Measurements from ENCODE around the gene RRAGB. TPM values are rescaled to one million over a fixed set of nuclear protein-coding genes. Genes with fewer than 3 reads are reported as not detected.
"Not testable (repeated sequence)": the region's sequence is repeated elsewhere in the genome, so short reads cannot be mapped to it uniquely, and the experiment has no call there.

RRAGB gene
- total RNA-seq, 2 experiments from 2014 or later = 9.6 to 11.9 TPM

DNA sequence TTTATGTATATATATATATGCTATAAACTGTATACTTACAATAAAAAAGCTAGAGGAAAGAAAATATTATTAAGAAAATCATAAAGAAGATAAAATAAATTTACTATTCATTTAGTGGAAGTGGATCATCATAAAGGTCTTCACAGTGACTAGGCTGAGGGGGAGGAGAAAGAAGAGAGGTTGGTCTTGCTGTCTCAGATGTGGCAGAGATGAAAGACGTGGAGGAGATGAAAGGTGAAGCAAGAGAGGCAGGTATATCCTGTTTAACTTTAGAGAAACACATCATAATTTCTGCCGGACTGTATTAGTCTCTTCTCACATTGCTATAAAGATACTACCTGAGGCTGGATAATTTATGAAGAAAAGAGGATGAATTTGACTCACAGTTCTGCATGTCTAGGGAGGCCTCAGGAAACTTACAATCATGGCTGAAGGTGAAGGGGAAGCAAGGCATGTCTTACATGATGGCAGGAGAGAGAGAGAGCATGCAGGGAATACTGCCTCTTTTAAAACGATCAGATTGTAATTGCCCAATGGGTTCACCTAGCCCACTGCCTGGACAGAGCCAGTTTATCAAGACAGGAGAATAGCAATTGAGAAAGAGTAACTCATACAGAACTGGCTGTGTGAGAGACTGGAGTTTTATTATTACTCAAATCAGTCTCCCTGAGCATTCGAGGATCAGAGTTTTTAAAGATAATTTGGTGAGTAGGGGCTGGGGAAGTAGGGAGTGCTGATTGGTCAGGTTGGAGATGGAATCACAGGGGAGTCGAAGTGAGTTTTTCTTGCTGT, 22.1 kb upstream of the RRAGB start:
- Histone ChIP-seq H3K9me3 (ENCODE audit: low read length) (no peaks in the 10 kb centered on the region), H3K4me3 (ENCODE audit: low read depth, low read length, poor library complexity, severe bottlenecking) (no peak overlapping the region), H2AFZ (ENCODE audit: low read length) (no peak overlapping the region), H3K79me2 (ENCODE audit: insufficient read depth, low read depth, low read length) (no peaks in the 10 kb centered on the region), H3K4me1 (ENCODE audit: insufficient read depth, low read length, poor library complexity, severe bottlenecking) (no peaks in the 10 kb centered on the region), H3K9me2 (ENCODE audit: insufficient read depth, low read length) (no peaks in the 10 kb centered on the region), H4K20me1 (ENCODE audit: insufficient read depth, low read length) (no peaks in the 10 kb centered on the region), H3K36me3 (ENCODE audit: insufficient read depth, low read length) (no peaks in the 10 kb centered on the region), H3K27ac (ENCODE audit: low read depth, low read length, poor library complexity, severe bottlenecking) (no peak overlapping the region), H3K4me2 (ENCODE audit: low read length) (no peak overlapping the region)
- POLR2A ChIA-PET = no interaction called here
- CTCF ChIA-PET (ENCODE audit: unreplicated experiment) = no interaction called here
- DNase-seq (ENCODE audit: low spot score) = no peak
- TF ChIP-seq EZH2phosphoT487 (IDR thresholded peaks at IDR 0.05; ENCODE audit: borderline replicate concordance, low read depth, low read length) = no peak
- TF ChIP-seq, protein P1, sequence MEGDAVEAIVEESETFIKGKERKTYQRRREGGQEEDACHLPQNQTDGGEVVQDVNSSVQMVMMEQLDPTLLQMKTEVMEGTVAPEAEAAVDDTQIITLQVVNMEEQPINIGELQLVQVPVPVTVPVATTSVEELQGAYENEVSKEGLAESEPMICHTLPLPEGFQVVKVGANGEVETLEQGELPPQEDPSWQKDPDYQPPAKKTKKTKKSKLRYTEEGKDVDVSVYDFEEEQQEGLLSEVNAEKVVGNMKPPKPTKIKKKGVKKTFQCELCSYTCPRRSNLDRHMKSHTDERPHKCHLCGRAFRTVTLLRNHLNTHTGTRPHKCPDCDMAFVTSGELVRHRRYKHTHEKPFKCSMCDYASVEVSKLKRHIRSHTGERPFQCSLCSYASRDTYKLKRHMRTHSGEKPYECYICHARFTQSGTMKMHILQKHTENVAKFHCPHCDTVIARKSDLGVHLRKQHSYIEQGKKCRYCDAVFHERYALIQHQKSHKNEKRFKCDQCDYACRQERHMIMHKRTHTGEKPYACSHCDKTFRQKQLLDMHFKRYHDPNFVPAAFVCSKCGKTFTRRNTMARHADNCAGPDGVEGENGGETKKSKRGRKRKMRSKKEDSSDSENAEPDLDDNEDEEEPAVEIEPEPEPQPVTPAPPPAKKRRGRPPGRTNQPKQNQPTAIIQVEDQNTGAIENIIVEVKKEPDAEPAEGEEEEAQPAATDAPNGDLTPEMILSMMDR (conservative IDR thresholded peaks at IDR 0.05; ENCODE audit: low read length) = no peak
- intact Hi-C loops (cut with micrococcal nuclease; ENCODE audit: unreplicated experiment) = no loop called here
- no TSS peak for BruUV-seq (replicated peaks)

DNA sequence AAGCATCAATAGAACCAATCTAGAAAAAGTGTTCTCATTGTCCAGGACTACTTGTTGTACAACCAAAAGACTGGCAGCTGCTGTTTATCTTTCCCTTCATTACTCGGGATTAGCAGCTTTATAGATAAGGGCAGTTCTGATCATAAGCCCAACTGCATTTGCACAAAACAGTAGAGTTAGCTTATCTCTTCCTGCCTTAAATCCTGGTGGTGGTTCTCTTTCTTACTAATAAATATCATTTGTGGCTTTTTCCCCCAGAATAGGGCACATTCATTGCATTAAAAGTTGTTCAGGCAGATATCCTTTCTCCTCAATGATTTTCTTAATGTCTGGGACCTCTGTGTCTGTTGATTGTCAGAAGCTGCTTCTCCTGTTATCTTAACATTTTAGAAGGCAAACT, 20.2 kb upstream of the RRAGB start:
- H3K27ac ChIP-seq (ENCODE audit: low read depth, low read length, poor library complexity, severe bottlenecking) = no peak overlapping the region
- DNase-seq (ENCODE audit: low spot score) = no peak
- H3K9me3 ChIP-seq (ENCODE audit: low read length) = no peaks in the 10 kb centered on the region
- TF ChIP-seq, protein P1 (conservative IDR thresholded peaks at IDR 0.05; ENCODE audit: low read length) = no peak
- no peak for TF ChIP-seq EZH2phosphoT487 (IDR thresholded peaks at IDR 0.05; ENCODE audit: borderline replicate concordance, low read depth, low read length)
- H3K9me2 ChIP-seq (ENCODE audit: insufficient read depth, low read length) = no peaks in the 10 kb centered on the region
- POLR2A ChIA-PET = interaction anchor here (0.7 kb wide), 1 partner anchor 15 kb away, joined by 3 read pairs; no protein-coding TSS in a partner anchor
- no peak overlapping the region for H3K4me2 ChIP-seq (ENCODE audit: low read length)
- H3K4me3 ChIP-seq (ENCODE audit: low read depth, low read length, poor library complexity, severe bottlenecking) = no peak overlapping the region
- H3K36me3 ChIP-seq (ENCODE audit: insufficient read depth, low read length) = no peaks in the 10 kb centered on the region
- H2AFZ ChIP-seq (ENCODE audit: low read length) = no peak overlapping the region
- no peaks in the 10 kb centered on the region for H3K4me1 ChIP-seq (ENCODE audit: insufficient read depth, low read length, poor library complexity, severe bottlenecking)
- H4K20me1 ChIP-seq (ENCODE audit: insufficient read depth, low read length) = no peaks in the 10 kb centered on the region
- no TSS peak for BruUV-seq (replicated peaks)
- no peaks in the 10 kb centered on the region for H3K79me2 ChIP-seq (ENCODE audit: insufficient read depth, low read depth, low read length)
- CTCF ChIA-PET (ENCODE audit: unreplicated experiment) = no interaction called here
- intact Hi-C loops (cut with micrococcal nuclease; ENCODE audit: unreplicated experiment) = no loop called here

DNA sequence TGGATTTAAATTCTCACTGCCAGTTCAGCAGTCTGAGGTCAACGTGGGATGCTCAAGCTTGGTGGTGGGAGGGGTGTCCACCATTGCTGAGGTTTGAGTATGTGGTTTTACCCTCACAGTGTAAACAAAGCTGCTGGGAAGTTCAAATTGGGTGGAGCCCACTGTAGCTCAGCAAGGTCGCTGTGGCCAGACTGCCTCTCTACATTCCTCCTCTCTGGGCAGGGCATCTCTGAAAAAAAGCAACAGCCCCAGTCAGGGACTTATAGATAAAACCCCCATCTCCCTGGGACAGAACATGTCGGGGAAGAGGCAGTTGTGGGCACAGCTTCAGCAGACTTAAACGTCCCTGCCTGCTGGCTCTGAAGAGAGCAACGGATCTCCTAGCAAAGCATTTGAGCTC, 14.9 kb upstream of the RRAGB start:
- Histone ChIP-seq H3K4me2 (ENCODE audit: low read length) (no peak overlapping the region), H2AFZ (ENCODE audit: low read length) (no peak overlapping the region), H3K4me3 (ENCODE audit: low read depth, low read length, poor library complexity, severe bottlenecking) (no peak overlapping the region), H4K20me1 (ENCODE audit: insufficient read depth, low read length) (no peaks in the 10 kb centered on the region), H3K9me3 (ENCODE audit: low read length) (no peaks in the 10 kb centered on the region), H3K9me2 (ENCODE audit: insufficient read depth, low read length) (no peaks in the 10 kb centered on the region), H3K27ac (ENCODE audit: low read depth, low read length, poor library complexity, severe bottlenecking) (no peak overlapping the region), H3K4me1 (ENCODE audit: insufficient read depth, low read length, poor library complexity, severe bottlenecking) (no peaks in the 10 kb centered on the region), H3K36me3 (ENCODE audit: insufficient read depth, low read length) (no peaks in the 10 kb centered on the region), H3K79me2 (ENCODE audit: insufficient read depth, low read depth, low read length) (no peaks in the 10 kb centered on the region)
- CTCF ChIA-PET (ENCODE audit: unreplicated experiment) = no interaction called here
- no TSS peak for BruUV-seq (replicated peaks)
- DNase-seq (ENCODE audit: low spot score) = no peak
- TF ChIP-seq EZH2phosphoT487 (IDR thresholded peaks at IDR 0.05; ENCODE audit: borderline replicate concordance, low read depth, low read length) = no peak
- TF ChIP-seq, protein P1 (conservative IDR thresholded peaks at IDR 0.05; ENCODE audit: low read length) = no peak
- intact Hi-C loops (cut with micrococcal nuclease; ENCODE audit: unreplicated experiment) = no loop called here
- POLR2A ChIA-PET = no interaction called here

DNA sequence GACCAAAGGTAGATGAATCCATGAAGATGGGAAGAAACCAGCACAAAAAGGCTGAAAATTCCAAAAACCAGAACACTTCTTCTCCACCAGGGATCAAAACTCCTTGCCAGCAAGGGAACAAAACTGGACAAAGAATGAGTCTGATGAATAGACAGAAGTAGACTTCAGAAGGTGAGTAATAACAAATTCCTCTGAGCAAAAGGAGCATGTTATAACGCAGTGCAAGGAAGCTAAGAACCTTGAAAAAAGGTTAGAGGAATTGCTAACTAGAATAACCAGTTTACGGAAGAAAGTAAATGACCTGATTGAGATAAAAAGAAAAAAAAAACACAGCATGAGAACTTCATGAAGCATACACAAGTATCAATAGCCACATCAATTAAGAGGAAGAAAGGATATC, 14.1 kb upstream of the RRAGB start:
- H3K9me2 ChIP-seq (ENCODE audit: insufficient read depth, low read length); H3K4me1 ChIP-seq (ENCODE audit: insufficient read depth, low read length, poor library complexity, severe bottlenecking); CTCF ChIA-PET (ENCODE audit: unreplicated experiment); H3K36me3 ChIP-seq (ENCODE audit: insufficient read depth, low read length); H2AFZ ChIP-seq (ENCODE audit: low read length); intact Hi-C loops (cut with micrococcal nuclease; ENCODE audit: unreplicated experiment); H3K9me3 ChIP-seq (ENCODE audit: low read length); POLR2A ChIA-PET; DNase-seq (ENCODE audit: low spot score); H4K20me1 ChIP-seq (ENCODE audit: insufficient read depth, low read length); BruUV-seq (replicated peaks); H3K79me2 ChIP-seq (ENCODE audit: insufficient read depth, low read depth, low read length); H3K4me2 ChIP-seq (ENCODE audit: low read length); H3K27ac ChIP-seq (ENCODE audit: low read depth, low read length, poor library complexity, severe bottlenecking); H3K4me3 ChIP-seq (ENCODE audit: low read depth, low read length, poor library complexity, severe bottlenecking): not testable (repeated sequence)
